Measurements from ENCODE around the gene GAN. TPM values are rescaled to one million over a fixed set of nuclear protein-coding genes. Genes with fewer than 3 reads are reported as not detected.
"Not testable (repeated sequence)": the region's sequence is repeated elsewhere in the genome, so short reads cannot be mapped to it uniquely, and the experiment has no call there.

Gene GAN
- total RNA-seq, 3 donors from 2014 or later: 15.5 to 23.2 (median 21.1) TPM

DNA sequence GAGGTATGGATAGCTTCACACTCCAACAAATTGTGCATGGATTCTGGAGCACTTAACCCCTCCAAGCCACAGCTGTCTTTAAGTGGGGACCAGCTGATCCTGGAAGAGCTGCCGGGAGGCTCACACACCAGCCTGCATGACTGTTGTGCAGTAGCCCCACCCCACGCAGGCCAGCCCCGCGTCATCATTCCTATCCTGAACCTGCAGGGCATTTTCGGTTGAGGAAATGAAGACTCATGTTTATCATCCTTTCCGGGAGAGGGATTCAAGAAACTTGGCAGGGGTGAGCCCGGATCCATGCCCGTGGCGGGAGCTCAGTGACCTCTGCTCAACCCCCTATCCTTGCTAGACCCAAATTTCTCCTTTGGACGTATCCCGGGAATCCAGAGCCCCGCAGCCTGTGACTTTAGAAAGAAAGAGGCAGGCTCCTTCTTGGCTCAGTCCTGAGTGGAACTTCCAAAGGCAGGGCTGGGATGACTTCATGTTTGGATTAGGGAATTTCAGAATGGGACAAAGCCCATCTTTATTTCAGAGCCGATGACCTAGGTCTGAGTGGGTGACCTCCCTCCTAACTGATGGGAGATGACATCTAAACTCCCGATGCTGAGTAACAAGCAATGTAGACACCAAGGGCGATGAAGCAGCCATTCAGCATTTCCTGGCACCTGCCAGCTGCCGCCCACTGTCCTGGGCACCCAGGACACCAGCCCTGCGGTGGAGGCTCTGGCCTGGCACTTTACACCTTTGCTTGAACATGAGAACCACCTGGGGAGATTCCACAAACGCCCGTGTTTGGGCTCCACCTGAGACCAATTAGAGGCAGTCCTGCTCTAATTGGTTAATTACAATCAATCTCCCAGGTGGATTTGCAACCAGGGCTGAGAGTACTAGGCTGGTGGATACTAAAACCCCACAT lies 86.5 kb downstream of the GAN start:
- DNase-seq: peak in 2 of 3 donors; percentile 31 to 46
- intact Hi-C loops (cut with DNase I, micrococcal nuclease): loop anchor here (10.0 kb wide), 2 partner anchors 294 to 324 kb away; no protein-coding TSS in a partner anchor
- Histone ChIP-seq H3K4me3 (no peak overlapping the region), H3K9me3 (no peaks in the 10 kb centered on the region), H3K4me1 (ENCODE audit: low read depth) (peaks cover 8% of the 10 kb centered on the region), H3K36me3 (ENCODE audit: low read depth) (no peaks in the 10 kb centered on the region)
- TF ChIP-seq, protein P1, sequence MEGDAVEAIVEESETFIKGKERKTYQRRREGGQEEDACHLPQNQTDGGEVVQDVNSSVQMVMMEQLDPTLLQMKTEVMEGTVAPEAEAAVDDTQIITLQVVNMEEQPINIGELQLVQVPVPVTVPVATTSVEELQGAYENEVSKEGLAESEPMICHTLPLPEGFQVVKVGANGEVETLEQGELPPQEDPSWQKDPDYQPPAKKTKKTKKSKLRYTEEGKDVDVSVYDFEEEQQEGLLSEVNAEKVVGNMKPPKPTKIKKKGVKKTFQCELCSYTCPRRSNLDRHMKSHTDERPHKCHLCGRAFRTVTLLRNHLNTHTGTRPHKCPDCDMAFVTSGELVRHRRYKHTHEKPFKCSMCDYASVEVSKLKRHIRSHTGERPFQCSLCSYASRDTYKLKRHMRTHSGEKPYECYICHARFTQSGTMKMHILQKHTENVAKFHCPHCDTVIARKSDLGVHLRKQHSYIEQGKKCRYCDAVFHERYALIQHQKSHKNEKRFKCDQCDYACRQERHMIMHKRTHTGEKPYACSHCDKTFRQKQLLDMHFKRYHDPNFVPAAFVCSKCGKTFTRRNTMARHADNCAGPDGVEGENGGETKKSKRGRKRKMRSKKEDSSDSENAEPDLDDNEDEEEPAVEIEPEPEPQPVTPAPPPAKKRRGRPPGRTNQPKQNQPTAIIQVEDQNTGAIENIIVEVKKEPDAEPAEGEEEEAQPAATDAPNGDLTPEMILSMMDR (IDR thresholded peaks at IDR 0.05): no peak
- ATAC-seq: peak; percentile 29

DNA sequence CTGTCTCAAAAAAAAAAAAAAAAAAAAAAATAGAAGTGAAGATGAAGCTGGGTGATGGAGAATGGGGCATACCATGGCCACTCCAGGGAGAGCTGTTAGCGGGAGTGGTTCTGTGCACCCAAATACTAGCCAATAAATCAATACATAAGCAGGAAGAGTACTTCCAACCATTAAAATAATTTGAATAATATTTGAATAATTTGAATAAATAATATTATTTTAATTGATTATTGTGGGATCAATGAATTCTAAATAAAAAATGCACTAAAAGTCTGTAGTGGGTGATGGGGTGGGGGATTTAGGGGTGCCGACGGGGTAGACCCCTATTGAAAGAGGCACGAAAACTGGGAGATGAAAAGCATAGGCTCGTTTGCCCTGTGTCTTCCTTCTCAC lies 88.4 kb downstream of the GAN start:
- H3K4me1 ChIP-seq (ENCODE audit: low read depth): peaks cover 8% of the 10 kb centered on the region
- TF ChIP-seq, protein P1 (IDR thresholded peaks at IDR 0.05): no peak
- H3K4me3 ChIP-seq: no peak overlapping the region
- H3K36me3 ChIP-seq (ENCODE audit: low read depth): no peaks in the 10 kb centered on the region
- intact Hi-C loops (cut with DNase I, micrococcal nuclease): loop anchor here (10.0 kb wide), 2 partner anchors 292 to 322 kb away; no protein-coding TSS in a partner anchor
- no peaks in the 10 kb centered on the region for H3K9me3 ChIP-seq
- DNase-seq: no peak
- no peak for ATAC-seq

DNA sequence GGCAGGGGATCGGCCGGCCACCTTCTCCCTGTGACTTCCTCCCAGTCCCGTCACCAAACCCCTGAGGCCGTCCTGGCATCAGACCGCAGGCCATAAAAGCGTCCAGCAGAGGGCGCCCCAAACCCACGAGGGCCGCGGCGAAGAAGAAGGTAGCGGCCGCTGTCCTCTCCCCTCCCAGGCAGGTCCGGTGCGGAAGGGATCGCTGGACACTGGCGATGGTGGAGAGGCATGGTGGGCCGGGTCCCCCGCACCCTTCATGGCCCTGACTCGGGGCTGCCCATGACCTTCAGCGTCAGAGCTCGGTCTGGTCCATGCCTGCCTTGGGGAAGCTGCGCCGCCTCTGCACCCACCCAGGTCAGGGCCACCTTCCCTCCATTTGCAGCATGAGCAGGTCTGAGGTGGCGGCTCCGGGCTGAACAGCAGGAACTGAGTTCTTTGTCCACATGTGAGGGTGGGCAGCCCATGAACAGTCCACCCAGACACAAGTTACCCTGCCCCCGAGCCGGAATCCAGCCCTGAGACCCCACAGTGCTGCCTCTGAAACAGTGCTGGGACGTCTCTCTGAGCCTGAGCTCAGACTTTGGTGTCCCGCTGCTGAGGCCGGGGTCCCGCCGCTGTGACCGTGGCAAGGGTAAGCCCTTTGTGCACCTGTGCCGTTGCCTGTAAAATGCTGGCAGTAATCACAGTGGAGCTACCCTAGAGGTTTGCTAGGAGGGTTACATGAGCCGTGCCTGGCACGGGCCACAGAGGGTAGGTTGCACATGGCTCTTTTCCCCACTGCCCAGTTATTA lies 89.0 kb downstream of the GAN start:
- peaks cover 8% of the 10 kb centered on the region for H3K4me1 ChIP-seq (ENCODE audit: low read depth)
- H3K36me3 ChIP-seq (ENCODE audit: low read depth): no peaks in the 10 kb centered on the region
- ATAC-seq (peak; percentile 98), DNase-seq (peak; percentile 86 to 94 (median 94))
- TF ChIP-seq, protein P1 (IDR thresholded peaks at IDR 0.05): peak; percentile 89
- no peaks in the 10 kb centered on the region for H3K9me3 ChIP-seq
- no peak overlapping the region for H3K4me3 ChIP-seq
- intact Hi-C loops (cut with DNase I, micrococcal nuclease): loop anchor here (10.0 kb wide), 2 partner anchors 291 to 321 kb away; no protein-coding TSS in a partner anchor

DNA sequence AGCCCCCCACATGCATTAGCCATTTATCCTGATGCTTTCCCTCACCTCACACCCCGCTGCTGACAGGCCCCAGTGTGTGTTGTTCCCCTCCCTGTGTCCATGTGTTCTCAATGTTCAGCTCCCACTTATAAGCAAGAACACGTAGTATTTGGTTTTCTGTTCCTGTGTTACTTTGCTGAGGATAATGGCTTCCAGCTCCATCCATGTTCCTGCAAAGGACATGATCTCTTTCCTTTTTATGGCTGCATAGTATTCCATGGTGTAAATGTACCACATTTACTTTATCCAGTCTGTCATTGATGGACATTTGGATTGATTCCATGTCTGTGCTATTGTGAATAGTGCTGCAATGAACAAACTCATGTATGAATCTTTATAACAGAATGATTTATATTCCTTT lies 90.2 kb downstream of the GAN start:
- ATAC-seq; DNase-seq; H3K4me3 ChIP-seq; H3K9me3 ChIP-seq; H3K4me1 ChIP-seq (ENCODE audit: low read depth); H3K36me3 ChIP-seq (ENCODE audit: low read depth): not testable (repeated sequence)
- intact Hi-C loops (cut with DNase I, micrococcal nuclease): loop anchor here (10.0 kb wide), 2 partner anchors 290 to 320 kb away; no protein-coding TSS in a partner anchor

DNA sequence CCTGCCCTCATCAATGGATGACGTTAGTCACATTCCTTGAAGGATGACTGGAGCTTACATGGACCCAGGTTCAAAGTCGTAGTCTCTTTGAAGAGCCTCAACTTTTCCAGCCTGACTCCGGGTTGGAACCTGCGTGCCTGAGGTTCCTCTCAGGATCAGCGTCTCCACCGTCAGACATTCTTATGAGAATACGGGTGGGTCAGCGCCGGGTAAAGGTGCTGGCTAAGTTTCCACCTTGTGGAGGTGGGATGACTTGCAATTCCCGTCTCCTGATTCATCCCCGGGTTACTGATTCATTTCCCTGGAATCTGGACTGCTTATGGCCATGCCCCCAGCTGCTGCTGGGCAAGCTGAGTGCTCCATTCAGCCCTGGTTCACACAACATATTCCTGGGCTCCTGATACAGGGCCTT lies 90.9 kb downstream of the GAN start:
- TF ChIP-seq, protein P1 (IDR thresholded peaks at IDR 0.05): no peak
- H3K4me1 ChIP-seq (ENCODE audit: low read depth): peaks cover 8% of the 10 kb centered on the region
- intact Hi-C loops (cut with DNase I, micrococcal nuclease): loop anchor here (10.0 kb wide), 2 partner anchors 289 to 319 kb away; no protein-coding TSS in a partner anchor
- H3K9me3 ChIP-seq: no peaks in the 10 kb centered on the region
- no peak overlapping the region for H3K4me3 ChIP-seq
- no peak for DNase-seq
- no peaks in the 10 kb centered on the region for H3K36me3 ChIP-seq (ENCODE audit: low read depth)
- ATAC-seq: peak; percentile 43
